Measurements from ENCODE around the gene TMEM74B.

The TMEM74B gene

DNA sequence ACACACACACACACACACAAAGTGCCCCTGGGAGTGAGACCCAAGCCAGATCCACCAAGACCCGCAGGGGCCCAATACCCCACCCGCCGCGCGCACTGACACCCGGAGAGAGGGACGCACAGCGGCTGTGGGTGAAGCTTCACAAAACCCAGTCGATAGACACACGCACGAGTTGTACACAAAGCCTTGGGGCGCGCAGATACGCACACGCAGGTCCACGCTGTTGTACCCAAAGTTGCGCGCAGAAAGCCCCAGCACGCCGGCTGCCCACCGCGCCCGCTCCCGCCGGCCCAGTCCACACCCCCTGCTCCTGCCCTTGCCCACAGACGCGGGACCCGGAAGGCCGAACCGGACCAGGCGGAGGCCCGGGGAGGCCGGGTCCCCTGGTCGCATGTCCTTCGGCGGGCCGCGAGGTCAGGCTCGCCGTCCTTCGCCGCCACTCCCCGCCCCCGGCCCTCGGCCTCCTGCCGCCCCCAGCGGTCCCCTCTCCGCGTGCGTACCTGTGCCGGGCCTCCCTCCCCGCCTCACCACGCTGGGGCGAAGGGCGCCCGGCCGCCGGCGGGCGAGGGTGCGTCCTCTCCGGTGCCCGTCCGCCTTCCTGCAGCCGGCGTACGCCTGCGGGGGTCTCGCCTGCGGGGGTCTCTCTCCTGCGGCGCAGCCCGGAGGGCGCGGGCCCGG is at the start of gene TMEM74B:
TMEM74B (minus strand) TSS at position 344 of the 678 bp plus-strand sequence. CDS start 1,180 bp downstream, outside the sequence.
- peak; percentile 49 for DNase-seq (ENCODE audit: low spot score)
- TF ChIP-seq, protein P1, sequence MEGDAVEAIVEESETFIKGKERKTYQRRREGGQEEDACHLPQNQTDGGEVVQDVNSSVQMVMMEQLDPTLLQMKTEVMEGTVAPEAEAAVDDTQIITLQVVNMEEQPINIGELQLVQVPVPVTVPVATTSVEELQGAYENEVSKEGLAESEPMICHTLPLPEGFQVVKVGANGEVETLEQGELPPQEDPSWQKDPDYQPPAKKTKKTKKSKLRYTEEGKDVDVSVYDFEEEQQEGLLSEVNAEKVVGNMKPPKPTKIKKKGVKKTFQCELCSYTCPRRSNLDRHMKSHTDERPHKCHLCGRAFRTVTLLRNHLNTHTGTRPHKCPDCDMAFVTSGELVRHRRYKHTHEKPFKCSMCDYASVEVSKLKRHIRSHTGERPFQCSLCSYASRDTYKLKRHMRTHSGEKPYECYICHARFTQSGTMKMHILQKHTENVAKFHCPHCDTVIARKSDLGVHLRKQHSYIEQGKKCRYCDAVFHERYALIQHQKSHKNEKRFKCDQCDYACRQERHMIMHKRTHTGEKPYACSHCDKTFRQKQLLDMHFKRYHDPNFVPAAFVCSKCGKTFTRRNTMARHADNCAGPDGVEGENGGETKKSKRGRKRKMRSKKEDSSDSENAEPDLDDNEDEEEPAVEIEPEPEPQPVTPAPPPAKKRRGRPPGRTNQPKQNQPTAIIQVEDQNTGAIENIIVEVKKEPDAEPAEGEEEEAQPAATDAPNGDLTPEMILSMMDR (IDR thresholded peaks at IDR 0.05; ENCODE audit: borderline replicate concordance, control extremely low read depth, extremely low read depth, insufficient read depth, missing control alignments) = no peak
- in situ Hi-C loops (cut with MboI; ENCODE audit: low sequenced_read_pairs, unreplicated experiment) = loop anchor here (25.0 kb wide), 1 partner anchor 372 kb away; no protein-coding TSS in a partner anchor

DNA sequence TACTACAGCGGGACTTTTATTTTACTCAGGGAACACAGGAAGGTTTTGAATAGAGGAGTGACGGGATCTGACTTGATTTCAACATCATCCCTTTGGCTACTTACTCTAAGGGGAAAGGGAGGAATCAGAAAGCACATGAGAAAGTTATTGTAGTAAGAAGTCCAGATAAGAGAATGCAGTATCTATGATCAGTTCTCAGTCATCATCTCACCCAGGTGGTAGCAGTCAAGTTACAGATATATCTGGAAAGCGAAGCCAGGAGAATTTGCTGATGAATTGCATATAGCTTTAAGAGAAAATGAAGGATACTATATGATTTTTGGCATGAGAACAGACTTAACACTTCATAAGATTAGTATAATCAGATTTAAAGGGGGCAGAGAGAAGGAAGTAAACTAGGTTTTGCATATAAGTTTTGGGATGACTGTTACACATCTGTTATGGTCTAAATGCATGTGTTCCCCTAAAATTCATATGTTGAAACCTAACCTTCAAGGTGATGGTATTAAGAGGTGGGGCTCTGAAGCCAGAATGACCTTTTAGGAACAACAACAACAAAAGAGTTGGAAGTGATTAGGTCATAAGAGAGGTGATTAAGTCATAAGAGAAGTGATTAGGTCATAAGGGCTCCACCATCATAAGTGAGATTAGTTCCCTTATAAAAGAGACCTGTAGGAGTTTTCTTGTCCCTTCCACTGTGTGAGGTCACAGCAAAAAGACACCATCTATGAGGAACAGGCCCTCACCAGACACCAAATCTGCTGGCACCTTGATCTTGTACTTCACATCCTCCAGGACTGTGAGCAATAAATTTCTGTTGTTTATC is 47.7 kb upstream of the TMEM74B start:
- TF ChIP-seq, protein P1 (IDR thresholded peaks at IDR 0.05; ENCODE audit: borderline replicate concordance, control extremely low read depth, extremely low read depth, insufficient read depth, missing control alignments) = no peak
- in situ Hi-C loops (cut with MboI; ENCODE audit: low sequenced_read_pairs, unreplicated experiment) = no loop called here
- DNase-seq (ENCODE audit: low spot score) = peak; percentile 12

DNA sequence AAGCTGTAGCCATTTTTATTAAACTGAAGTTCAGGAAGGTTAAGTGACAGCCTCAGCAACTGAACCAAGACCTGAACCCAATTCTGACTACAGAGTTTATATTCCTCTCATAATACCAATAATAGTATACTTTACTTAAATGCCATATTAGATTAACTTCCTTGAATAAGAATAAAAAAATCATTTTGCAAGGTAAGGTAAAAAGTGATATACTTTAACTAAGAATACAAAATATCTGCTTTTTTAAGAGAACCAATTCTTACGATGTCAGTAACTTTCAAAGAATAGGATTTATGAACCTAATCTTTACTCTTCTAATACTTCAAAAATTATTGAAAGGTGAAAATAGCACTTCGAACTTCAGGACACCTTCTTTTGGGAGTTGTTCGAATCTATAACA is 44.8 kb upstream of the TMEM74B start:
- TF ChIP-seq, protein P1 (IDR thresholded peaks at IDR 0.05; ENCODE audit: borderline replicate concordance, control extremely low read depth, extremely low read depth, insufficient read depth, missing control alignments) = no peak
- no peak for DNase-seq (ENCODE audit: low spot score)
- in situ Hi-C loops (cut with MboI; ENCODE audit: low sequenced_read_pairs, unreplicated experiment) = no loop called here

DNA sequence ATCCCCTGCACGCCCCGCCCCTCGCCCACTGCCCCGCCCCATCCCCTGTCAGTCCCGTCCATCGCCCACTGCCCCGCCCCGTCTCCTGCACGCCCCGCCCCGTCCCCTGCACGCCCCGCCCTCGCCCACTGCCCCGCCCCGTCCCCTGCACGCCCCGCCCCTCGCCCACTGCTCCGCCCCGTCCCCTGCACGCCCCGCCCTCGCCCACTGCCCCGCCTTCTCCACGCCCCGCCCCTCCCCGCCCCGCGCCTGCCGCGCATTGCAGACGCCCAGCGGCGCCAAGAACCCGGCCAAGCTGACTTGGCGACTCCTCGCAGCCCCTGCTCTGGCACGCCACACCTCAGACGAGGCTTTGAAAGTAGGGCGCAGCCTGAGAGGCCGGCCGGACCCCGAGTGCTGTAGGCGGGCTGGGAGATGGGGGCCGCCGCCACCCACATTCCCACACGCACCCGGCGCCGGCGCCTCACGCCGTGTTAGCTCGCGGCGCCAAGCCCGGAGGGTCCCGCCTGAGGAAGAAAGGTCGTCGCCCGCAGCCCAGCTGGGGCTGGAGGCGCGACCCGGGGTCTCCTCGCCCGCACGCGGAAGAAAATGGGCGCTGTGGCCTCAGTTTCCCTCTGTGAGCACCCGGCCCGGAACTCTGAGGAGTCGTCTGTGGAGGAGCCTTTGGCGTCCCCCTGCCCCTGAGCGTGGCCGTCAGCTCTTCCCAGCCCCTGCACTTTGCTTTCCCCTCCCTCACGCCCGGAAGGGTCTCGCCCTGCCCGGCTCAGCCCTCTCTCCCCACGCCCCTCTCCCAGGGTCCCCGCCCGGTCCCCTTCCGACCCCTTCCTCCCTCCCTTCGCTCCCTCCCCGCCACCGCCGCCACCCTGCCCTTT is 41.2 kb upstream of the TMEM74B start, which contains the start of gene RAD21L1:
RAD21L1 (plus strand) TSS at position 262 of the 872 bp plus-strand sequence. CDS start 2,410 bp downstream, outside the sequence.
- in situ Hi-C loops (cut with MboI; ENCODE audit: low sequenced_read_pairs, unreplicated experiment) = no loop called here

DNA sequence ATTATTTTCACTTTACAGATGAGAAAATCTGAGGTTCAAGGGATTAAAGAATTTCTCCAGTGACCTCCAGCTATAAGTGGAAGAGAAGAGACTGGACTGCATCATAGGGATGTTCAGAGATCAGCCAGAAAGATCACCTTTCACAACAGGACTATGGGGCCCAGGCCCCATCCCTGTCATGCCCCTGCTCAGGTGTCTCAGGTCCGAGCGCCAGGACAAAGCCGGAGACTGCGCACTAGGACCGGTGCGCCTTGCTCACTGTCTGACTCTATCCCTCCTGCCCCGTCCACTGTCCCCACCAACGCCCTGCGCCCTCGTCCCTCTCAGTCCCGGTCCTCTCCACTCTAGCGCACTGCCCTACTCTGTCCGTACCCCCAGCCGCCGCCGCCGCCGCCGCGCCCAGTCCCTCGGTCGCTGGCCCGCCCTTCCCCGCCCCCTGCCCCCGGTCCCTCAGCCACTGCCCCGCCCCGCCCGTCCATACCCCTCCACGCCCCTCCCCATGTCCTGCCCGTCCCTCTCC is 40.5 kb upstream of the TMEM74B start:
- in situ Hi-C loops (cut with MboI; ENCODE audit: low sequenced_read_pairs, unreplicated experiment) = no loop called here
- TF ChIP-seq, protein P1 (IDR thresholded peaks at IDR 0.05; ENCODE audit: borderline replicate concordance, control extremely low read depth, extremely low read depth, insufficient read depth, missing control alignments) = no peak
- no peak for DNase-seq (ENCODE audit: low spot score)

More for the DNA sequence above, 41.2 kb upstream of the TMEM74B start, which contains the start of gene RAD21L1:
- peak; percentile 98 for DNase-seq (ENCODE audit: low spot score)
- TF ChIP-seq, protein P1 (IDR thresholded peaks at IDR 0.05; ENCODE audit: borderline replicate concordance, control extremely low read depth, extremely low read depth, insufficient read depth, missing control alignments) = peak; percentile 10
